HG02678 (cell line): ENCODE data around the gene CLEC12A.

Experiments
- ATAC-seq: cut with Tn5 transposase; IDR thresholded peaks from one replicate; pipeline ENCODE4 v1.9.1; 2021; ENCODE audit warnings: mild to moderate bottlenecking, moderate library complexity; ENCODE audit not compliant: unreplicated experiment

The CLEC12A gene

DNA sequence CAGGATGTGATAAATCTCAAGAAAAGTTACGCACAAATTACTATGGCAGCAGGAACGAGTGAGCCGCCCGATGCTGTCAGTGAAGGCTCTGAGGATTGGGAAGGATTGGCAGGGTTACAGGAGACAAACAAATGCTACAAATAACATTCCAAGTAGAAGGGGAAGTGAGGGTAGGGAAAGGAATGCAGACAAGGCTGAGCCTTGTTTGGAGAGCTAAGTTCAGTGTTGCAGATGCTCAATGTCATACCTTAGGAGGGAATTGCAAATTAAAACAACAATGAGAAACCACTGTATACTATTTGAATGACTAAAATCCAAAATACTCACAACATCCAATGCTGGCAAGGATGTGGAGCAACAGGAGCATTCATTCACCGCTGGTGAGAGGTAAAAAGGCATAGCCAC is 60.6 kb downstream of the CLEC12A start:
- no peak for ATAC-seq

GRCh38 chr12:10033783-10034545 is 62.8 kb downstream of the CLEC12A start:
- no peak for ATAC-seq
